Fibroblast of skin of right biceps (primary cell): Measurements from ENCODE around the gene DLK1.

Source experiments
- DNase-seq: peaks from one replicate; pipeline ENCODE4 v3.0.0-alpha.2; 2013

DLK1 gene

GRCh38 chr14:100736269-100737180, 9.8 kb downstream of the DLK1 start:
- DNase-seq: no peak

DNA sequence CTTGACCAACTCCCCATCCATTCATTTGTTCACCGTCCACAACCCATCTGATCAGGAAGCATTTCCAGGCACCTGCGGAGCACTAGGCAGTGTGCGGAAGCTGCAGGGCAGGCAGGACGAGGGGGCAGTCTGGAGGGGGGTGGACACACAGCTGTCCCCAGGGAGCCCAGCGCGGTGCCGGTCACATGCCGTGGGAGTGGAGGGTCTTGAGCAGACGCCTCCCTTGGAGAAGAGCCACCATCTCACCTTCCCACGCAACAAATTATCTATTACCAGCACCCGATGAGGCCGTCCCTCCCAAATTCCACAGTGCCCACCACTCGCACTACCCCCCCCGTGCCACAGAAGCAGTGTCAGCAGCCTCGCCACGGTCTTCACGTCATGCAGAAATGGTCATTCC, 10.8 kb downstream of the DLK1 start:
- DNase-seq: no peak

GRCh38 chr14:100738269-100738691, 11.6 kb downstream of the DLK1 start:
- no peak for DNase-seq

- no peak for DNase-seq
Measured at GRCh38 chr14:100738704-100739131, 12.0 kb downstream of the DLK1 start.

DNA sequence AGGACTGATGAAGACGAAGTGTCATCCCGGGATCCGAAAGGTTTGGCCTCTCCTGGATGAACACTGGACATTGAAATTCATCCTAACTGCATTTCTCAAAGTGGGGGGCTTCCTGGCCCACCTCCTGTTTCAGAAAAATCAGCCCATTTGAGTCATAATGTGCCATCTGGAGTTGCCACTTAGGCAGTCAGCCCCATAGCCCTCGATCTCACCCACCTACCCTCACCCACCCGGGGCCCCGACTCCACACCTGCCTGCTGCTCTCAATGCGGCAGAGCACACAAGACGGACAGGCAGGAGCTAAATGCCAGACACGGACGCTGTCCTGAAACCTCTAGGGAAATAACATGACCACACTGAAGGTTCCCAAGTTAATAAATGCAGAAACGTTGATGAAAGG, 12.6 kb downstream of the DLK1 start:
- DNase-seq: no peak

GRCh38 chr14:100740196-100740825, 13.6 kb downstream of the DLK1 start:
- DNase-seq: no peak

DNA sequence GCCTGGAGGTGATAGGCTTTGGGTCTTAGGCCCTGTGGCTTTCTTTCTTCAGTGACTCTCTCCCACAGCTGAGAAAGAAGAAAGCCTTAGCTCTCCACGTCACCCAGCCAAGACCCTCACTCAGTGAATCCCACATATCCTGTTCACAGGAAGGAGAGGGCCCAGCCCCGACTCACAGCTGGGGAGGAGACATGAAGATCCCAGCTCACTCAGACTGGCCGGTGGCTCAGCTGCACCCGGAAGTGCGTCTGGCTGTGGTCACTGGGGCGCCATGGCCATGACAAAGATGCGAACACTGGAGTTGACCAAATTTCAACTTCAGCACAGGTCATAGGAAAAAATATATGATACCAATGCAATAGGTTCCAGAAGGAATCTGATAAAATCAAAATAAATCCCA, 14.2 kb downstream of the DLK1 start:
- DNase-seq: no peak

- DNase-seq: no peak
Measured at GRCh38 chr14:100741966-100742365, 15.3 kb downstream of the DLK1 start.

GRCh38 chr14:100746326-100746725, 19.6 kb downstream of the DLK1 start:
- DNase-seq: no peak

GRCh38 chr14:100747021-100747586, 20.4 kb downstream of the DLK1 start:
- peak; percentile 95 for DNase-seq

DNA sequence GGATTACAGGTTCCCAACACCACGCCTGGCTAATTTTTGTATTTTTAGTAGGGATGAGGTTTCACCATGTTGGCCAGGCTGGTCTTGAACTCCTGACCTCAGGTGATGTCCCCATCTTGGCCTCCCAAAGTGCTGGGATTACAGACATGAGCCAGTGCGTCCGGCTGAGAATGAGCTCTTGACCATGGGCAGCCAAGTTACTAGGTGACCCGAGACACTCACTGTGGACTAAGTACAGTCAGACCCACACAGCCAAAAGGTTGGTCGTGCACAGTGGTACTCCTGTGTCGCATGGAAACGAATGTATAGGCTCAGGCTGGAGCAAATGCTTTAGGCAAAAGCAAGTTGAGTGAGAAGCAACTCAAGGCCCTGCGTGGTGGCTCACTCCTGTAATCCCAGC, 21.0 kb downstream of the DLK1 start:
- DNase-seq: no peak

DNA sequence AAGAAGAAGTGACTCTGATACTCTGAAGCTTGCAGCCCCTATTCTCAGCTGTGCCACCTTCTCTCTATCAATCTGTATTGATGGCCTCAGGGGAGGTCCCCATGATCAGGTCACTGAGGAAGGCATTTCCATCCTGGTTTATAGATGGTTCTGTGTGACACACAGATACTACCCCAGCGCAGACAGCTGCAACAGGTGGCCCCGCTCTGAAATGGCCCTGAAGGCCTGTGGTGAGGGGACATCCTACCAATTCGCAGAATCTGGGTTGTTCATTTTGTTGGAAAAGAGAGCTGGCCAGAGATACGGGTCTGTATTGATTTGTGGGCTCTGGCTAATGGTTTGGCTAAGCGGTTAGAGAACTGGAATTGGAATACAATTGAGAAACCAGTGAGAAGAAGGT, 21.7 kb downstream of the DLK1 start:
- DNase-seq: no peak

GRCh38 chr14:100748944-100749343, 22.3 kb downstream of the DLK1 start:
- DNase-seq: no peak

- DNase-seq: no peak
Measured at GRCh38 chr14:100749967-100750597, 23.4 kb downstream of the DLK1 start.

DNA sequence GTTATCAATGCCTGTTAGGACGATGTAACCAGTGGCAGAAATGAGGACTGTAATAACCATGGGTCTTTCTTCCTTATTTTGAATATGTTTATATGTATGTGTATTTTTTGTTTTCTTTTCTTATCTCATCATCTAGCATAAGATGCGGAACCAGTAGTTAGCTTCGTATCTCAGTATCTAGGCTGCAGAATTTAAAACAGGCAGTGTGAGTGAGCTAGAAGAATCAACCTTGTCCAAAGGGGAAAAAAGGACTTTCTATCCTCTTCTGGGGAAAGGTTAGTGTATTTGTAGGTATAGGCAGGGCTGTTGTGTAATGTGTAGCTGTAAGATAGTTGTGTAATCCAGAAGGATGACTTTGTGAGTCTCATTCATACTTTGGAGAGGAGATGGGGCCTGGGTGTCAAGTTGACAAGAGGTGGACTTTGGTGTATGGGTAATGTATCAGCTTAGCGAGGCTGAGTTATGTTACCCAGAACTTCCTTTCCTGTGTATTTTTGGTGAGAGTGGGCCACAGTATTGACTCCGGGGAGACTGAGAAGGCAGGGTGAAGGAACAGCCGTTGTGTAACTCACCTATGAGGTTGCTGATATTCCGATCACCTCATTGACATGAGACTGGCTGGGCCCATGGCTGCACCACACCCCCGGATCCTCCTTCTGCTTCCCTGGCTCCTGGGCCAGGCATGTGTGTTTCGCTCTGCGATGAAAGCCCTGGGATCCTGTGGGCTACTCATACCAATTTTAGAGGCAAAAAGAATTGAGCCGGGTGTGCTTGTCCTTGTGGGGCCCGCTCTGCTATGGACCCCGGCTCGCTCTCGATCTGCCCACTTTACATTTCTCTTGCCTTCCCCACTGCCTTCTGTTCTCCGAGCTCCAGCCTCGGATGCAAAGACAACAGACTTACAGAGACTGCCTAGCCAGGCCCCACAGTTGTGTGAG, 24.3 kb downstream of the DLK1 start:
- DNase-seq: no peak

GRCh38 chr14:100754020-100754419, 27.3 kb downstream of the DLK1 start:
- DNase-seq: no peak

GRCh38 chr14:100755649-100756048, 29.0 kb downstream of the DLK1 start:
- DNase-seq: peak; percentile 56

- DNase-seq: peak; percentile 89
Measured at GRCh38 chr14:100761481-100761880, 34.8 kb downstream of the DLK1 start.

- peak; percentile 70 for DNase-seq
Measured at GRCh38 chr14:100762089-100762515, 35.4 kb downstream of the DLK1 start.

DNA sequence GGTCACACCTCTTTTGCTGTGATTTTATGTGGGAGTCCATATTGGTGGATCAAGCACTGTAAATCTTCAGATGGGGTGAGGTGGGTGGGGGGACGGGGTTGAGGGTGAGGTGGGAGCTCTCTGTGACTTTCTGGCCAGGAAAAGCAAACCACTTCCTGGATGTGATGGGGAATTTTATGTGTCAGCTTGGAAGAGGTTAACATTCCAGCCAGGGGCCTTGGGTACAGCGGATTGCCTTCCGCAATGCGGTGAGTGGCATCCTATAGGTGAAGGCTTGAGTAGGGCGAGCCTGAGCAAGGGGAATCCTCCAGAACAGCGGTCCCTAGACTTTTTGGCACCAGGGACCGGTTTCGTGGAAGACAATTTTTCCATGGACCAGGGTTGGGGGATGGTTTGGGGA, 36.2 kb downstream of the DLK1 start:
- peak; percentile 36 for DNase-seq

DNA sequence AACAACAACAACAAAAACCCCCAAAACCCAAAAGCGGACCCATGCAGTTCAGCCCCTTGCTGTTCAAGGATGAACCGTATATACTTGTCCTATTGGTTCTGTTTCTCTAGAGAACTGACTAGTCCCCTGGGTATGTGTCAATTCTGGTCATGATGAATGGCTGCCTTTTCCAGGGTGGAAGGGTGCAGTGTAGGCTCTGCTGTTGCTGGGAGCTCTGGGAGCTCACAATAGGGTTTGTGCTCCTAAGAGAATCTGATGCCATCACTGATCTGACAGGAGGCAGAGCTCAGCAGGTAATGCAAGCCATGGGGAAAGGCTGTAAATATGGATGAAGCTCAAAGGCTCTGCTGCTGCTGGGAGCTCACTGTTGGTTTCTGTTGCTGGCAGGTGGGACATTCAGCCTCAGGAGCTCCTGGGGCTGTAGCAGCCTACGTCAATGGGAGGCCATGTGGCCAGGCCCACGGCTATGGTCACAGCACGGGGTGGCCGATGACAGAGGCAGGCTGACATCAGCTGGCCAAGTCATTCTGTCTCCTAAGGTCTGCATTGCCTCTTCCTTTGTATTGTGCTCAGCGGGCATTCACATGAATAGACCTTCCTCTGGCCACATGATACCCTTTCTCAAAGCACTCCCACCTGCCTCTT, 37.9 kb downstream of the DLK1 start:
- no peak for DNase-seq

DNA sequence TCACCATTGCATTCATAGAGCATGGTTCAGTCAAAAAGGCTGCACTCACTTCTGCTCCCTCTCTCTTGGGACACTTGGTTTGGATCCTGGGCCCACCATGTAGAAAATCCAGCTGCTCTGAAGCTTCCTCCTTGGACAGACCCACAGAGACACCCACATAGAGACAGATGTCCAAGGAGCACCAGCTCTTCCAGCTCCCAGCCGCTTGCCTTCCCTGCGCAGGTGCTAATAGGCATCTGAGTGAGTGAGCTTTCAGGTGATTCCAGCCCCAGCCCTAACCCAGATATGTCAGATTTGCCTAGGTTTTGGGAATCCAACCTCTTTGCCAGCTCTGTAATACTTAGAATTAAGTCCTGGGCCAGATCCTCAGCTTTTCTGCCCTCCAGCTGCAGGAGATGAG, 38.6 kb downstream of the DLK1 start:
- no peak for DNase-seq
